Right atrium auricular region (tissue), 2 donors: ENCODE measurements around the gene EIF1. TPM values are rescaled to one million over a fixed set of nuclear protein-coding genes. Genes with fewer than 3 reads are reported as not detected.

Source experiments
- DNase-seq: peaks from one replicate; pipeline ENCODE4 v3.0.0-alpha.2; 2019; ENCODE audit warnings: low spot score
- H3K27ac ChIP-seq, 2 donors: fragments of 200-600 bp; sonication (generic); 1 replicate in 1 of 2; 2 replicates in 1 of 2; pipeline ENCODE4 v1.5.1; 2016 to 2019
- H3K27me3 ChIP-seq, 2 donors: fragments of 200-600 bp; sonication (generic); one replicate each; pipeline versions ENCODE4 v1.5.1 to v1.6.0; 2017 to 2019
- H3K36me3 ChIP-seq: fragments of 200-600 bp; sonication (generic); one replicate; pipeline ENCODE4 v1.5.1; 2016
- H3K4me1 ChIP-seq, 2 donors: fragments of 200-600 bp; sonication (generic); one replicate each; pipeline versions ENCODE4 v1.5.1 to v1.6.0; 2017 to 2019
- H3K4me3 ChIP-seq, 2 donors: fragments of 200-600 bp; sonication (generic); 1 replicate in 1 of 2; 2 replicates in 1 of 2; pipeline ENCODE4 v1.5.1; 2017 to 2019; ENCODE audit warnings: mild to moderate bottlenecking in 1 of 2, moderate library complexity in 1 of 2
- H3K9me3 ChIP-seq, 2 donors: fragments of 200-600 bp; sonication (generic); one replicate each; pipeline ENCODE4 v1.5.1; 2019
- total RNA-seq, 2 donors: library from RNA; depleted of rRNA; stranded (reverse); fragments of >200 nt; gene quantifications; one replicate each; pipeline ENCODE4 v1.1.0, GENCODE V29; 2016
- TF ChIP-seq, protein P1 (sequence below), 2 donors: fragments of 200-600 bp; sonication (generic); IDR thresholded peaks; one replicate each; pipeline ENCODE4 v1.5.1; 2019; ENCODE audit warnings: antibody characterized with exemption in 2 of 2

The EIF1 gene
- total RNA-seq, 2 donors from 2014 or later = 331 to 390 TPM

DNA sequence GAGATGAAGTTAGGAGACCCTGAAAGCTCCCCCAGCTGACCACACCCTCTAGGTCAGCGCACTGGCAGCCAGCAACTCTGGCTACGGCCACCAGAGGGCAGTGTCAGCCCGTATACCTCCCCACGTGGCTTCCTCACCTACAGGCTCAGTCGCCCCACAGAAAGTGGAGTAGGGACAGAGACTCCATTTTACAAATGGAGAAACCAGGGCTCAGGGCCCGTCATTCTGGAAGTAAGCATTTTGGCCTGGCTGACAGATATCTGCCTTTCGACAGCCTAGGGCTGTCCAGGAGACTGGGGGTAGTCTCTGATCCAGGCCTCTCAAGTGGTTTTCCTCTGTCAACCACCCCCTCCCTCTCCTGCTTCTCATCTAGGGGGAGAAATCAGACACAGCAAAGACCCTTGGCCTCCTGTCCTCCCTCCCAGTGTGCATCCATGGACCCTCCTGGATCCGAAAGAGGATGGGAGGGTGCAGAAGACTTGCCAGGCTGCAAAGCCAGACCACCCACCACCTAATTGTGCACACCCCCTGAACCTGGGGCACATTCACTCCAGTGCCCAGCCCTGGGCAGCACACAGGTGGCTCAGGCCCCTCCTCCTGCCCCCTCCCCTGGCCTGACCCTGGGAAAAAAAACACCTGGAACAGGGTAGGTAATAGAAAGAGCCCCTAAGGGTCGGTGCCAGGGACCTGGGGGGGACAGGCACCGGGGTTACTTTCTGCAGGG is 49.6 kb downstream of the EIF1 start:
- Histone ChIP-seq H3K36me3 (no peaks in the 10 kb centered on the region), H3K27me3 (peaks cover 8 to 17% of the 10 kb centered on the region in 2 donors), H3K4me1 (peaks cover 0 to 23% of the 10 kb centered on the region in 2 donors), H3K9me3 (no peaks in the 10 kb centered on the region), H3K4me3 (no peak overlapping the region), H3K27ac (no peak overlapping the region)
- peak; percentile 87 for DNase-seq
- TF ChIP-seq, protein P1, sequence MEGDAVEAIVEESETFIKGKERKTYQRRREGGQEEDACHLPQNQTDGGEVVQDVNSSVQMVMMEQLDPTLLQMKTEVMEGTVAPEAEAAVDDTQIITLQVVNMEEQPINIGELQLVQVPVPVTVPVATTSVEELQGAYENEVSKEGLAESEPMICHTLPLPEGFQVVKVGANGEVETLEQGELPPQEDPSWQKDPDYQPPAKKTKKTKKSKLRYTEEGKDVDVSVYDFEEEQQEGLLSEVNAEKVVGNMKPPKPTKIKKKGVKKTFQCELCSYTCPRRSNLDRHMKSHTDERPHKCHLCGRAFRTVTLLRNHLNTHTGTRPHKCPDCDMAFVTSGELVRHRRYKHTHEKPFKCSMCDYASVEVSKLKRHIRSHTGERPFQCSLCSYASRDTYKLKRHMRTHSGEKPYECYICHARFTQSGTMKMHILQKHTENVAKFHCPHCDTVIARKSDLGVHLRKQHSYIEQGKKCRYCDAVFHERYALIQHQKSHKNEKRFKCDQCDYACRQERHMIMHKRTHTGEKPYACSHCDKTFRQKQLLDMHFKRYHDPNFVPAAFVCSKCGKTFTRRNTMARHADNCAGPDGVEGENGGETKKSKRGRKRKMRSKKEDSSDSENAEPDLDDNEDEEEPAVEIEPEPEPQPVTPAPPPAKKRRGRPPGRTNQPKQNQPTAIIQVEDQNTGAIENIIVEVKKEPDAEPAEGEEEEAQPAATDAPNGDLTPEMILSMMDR (IDR thresholded peaks at IDR 0.05) = peak; percentile 96 to 99

DNA sequence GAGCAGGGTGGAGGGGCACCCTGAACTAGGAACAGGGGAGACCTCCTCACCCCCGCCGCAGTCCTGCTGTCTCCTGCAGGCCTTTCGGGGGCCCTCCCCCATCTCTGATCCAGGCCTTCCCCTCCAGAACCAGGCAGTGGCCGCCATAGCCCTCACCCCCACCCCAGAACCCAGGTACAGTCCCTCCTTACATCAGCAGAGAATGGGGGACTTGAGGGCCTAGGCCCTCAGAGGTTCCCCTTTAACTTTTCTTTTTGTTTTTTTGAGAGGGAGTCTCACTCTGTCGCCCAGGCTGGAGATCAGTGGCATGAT is 50.1 kb downstream of the EIF1 start:
- Histone ChIP-seq H3K27ac (no peak overlapping the region), H3K9me3 (no peaks in the 10 kb centered on the region), H3K36me3 (no peaks in the 10 kb centered on the region), H3K27me3 (peaks cover 3 to 17% of the 10 kb centered on the region in 2 donors), H3K4me1 (peaks cover 0 to 20% of the 10 kb centered on the region in 2 donors), H3K4me3 (no peak overlapping the region)
- TF ChIP-seq, protein P1 (IDR thresholded peaks at IDR 0.05) = no peak
- no peak for DNase-seq

DNA sequence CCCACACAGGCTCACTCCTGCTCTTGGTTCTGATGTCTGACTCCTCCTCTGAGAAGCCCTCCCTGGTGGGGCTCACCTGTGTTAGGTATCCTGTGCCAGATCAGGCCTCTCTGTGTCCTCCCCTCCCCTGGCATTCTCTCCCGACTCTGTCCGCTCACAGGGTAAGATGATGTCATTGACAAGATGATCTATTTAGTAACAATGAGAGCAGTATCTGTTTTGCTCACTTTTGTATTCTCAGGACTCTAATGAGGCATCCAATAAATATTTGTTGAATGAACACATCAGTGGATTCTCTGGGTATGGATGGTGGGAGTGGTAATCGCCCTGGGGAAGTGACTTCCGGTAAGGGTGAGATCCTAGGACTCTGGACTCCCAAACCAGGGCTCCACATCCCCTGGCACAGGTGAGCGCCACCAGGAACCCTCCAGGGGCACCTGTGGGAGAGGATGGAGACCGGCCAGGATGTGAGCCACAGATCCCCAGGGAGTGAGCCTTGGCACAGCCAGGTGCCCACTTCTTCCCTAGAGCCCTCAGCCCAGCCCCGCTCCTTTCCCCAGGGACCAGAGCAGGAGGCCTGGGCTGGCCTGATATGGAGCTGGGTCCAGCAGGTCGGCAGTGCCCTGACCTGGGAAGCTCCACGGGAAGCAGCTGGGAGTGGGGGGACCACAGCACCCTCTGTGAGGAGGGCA is 51.1 kb downstream of the EIF1 start:
- Histone ChIP-seq H3K27me3 (peaks cover 0 to 9% of the 10 kb centered on the region in 2 donors), H3K27ac (no peak overlapping the region), H3K4me1 (peaks cover 0 to 9% of the 10 kb centered on the region in 2 donors), H3K36me3 (no peaks in the 10 kb centered on the region), H3K9me3 (no peaks in the 10 kb centered on the region), H3K4me3 (no peak overlapping the region)
- TF ChIP-seq, protein P1 (IDR thresholded peaks at IDR 0.05) = no peak
- no peak for DNase-seq

DNA sequence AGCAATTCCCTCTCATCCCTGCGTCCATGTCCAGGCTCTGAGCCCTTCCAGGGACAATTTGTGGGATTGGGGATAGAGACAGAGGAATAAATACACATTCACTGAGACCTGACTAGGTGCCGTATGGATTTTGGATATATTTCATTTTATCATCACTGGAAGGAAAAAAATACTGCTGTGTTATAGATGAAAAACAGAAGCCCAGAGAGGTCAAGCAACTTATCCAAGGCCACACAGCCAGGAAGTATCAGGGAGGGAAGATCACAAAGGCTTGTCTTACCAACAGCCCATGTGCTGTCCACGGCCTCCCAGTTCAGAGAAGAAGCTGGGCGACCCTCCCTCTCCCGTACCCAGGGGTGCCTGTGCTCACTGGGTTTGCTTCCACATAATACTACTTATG is 51.8 kb downstream of the EIF1 start:
- no peaks in the 10 kb centered on the region for H3K9me3 ChIP-seq
- H3K27ac ChIP-seq = no peak overlapping the region
- TF ChIP-seq, protein P1 (IDR thresholded peaks at IDR 0.05) = no peak
- no peaks in the 10 kb centered on the region for H3K36me3 ChIP-seq
- no peak for DNase-seq
- H3K4me1 ChIP-seq = peaks cover 0 to 3% of the 10 kb centered on the region in 2 donors
- H3K27me3 ChIP-seq = peaks cover 0 to 2% of the 10 kb centered on the region in 2 donors
- H3K4me3 ChIP-seq = no peak overlapping the region

DNA sequence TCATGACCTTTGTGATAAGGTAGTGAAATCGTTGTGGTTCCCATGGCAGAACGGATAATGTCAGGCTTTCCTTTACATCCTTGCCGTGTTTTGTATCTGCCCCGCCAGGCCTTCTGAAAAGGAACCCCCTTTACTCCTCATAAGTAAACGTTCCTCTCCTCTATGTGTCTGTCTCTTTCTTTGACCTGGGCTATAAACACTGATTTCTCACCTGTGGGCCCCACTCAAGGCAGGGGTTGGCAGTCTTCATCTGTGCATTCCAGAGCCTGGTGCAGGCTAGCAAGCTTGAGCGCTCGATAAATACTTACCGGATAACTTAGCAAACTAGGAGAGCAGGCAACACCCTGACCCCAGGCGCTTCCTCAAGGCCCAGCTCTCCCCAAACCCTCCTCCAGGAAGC is 53.0 kb downstream of the EIF1 start:
- Histone ChIP-seq H3K36me3 (no peaks in the 10 kb centered on the region), H3K27ac (no peak overlapping the region), H3K4me1 (peaks cover 0 to 3% of the 10 kb centered on the region in 2 donors), H3K27me3 (no peaks in the 10 kb centered on the region), H3K4me3 (no peak overlapping the region), H3K9me3 (no peaks in the 10 kb centered on the region)
- DNase-seq = no peak
- TF ChIP-seq, protein P1 (IDR thresholded peaks at IDR 0.05) = no peak

Other genes starting within 250 kb of the EIF1 start
- not detected for gene KRT38, start 247.9 kb upstream of the EIF1 start, total RNA-seq
- not detected for gene KRT32, start 221.5 kb upstream of the EIF1 start, total RNA-seq
- not detected for gene KRT35, start 207.7 kb upstream of the EIF1 start, total RNA-seq
- gene KRT36, start 199.0 kb upstream of the EIF1 start, total RNA-seq = not detected
- gene KRT13, start 183.3 kb upstream of the EIF1 start, total RNA-seq = not detected
- gene KRT15, start 170.0 kb upstream of the EIF1 start, total RNA-seq = under 1 TPM in 1 of 2 donors, not detected in 1; 0.47 TPM
- 100 to 1,000 TPM in 1 of 2 donors, 10 to 100 TPM in 1; 27.8 to 165 TPM for gene KRT19, start 160.6 kb upstream of the EIF1 start, total RNA-seq
- not detected for gene KRT9, start 116.8 kb upstream of the EIF1 start, total RNA-seq
- 10 to 100 TPM in 1 of 2 donors, not detected in 1; 20.3 TPM for gene KRT14, start 102.0 kb upstream of the EIF1 start, total RNA-seq
- gene KRT16, start 76.1 kb upstream of the EIF1 start, total RNA-seq = 1 to 10 TPM in 1 of 2 donors, not detected in 1; 2.2 TPM
- gene KRT17, start 64.3 kb upstream of the EIF1 start, total RNA-seq = not detected
- not detected for gene GAST, start 23.4 kb downstream of the EIF1 start, total RNA-seq
- under 1 TPM in 1 of 2 donors, not detected in 1; 0.08 TPM for gene HAP1, start 45.8 kb downstream of the EIF1 start, total RNA-seq
- gene JUP, start 97.8 kb downstream of the EIF1 start, total RNA-seq = 100 to 1,000 TPM; 234 to 256 TPM
- gene P3H4, start 123.1 kb downstream of the EIF1 start, total RNA-seq = 10 to 100 TPM; 15.4 to 16.2 TPM
- 10 to 100 TPM; 24.7 to 35.1 TPM for gene FKBP10, start 124.1 kb downstream of the EIF1 start, total RNA-seq
- 10 to 100 TPM; 27.1 to 43.3 TPM for gene NT5C3B, start 147.3 kb downstream of the EIF1 start, total RNA-seq
- not detected for gene KLHL10, start 148.9 kb downstream of the EIF1 start, total RNA-seq
- gene KLHL11, start 176.5 kb downstream of the EIF1 start, total RNA-seq = 1 to 10 TPM; 6.9 to 8.7 TPM
- 10 to 100 TPM; 31.7 to 42.2 TPM for gene ACLY, start 230.1 kb downstream of the EIF1 start, total RNA-seq
- under 1 TPM; 0.43 to 0.56 TPM for gene ODAD4, start 241.7 kb downstream of the EIF1 start, total RNA-seq